ENCODE data around the gene ZNF507.
"Not testable (repeated sequence)": the region's sequence is repeated elsewhere in the genome, so short reads cannot be mapped to it uniquely, and the experiment has no call there.

Gene ZNF507

DNA sequence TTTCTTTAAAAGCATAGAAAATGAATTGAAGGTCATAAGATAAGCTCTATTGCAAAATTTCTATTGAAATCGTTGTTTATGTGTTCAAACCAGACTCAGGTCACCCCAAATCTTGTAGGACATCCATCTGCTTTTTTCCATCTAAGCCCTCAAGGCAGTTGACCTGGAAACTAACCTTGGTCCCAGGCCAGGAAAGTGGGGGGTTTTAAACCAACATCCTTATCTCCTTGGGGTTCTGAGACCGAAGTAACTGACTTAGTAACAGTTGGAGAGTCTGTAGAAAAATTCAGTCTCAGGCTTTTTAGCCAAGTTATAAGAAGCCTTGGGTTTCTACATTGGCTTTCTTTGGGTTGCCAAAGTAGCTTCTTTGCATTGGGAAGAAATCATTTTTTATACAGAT is 23.4 kb downstream of the ZNF507 start:
- DNase-seq (ENCODE audit: low read depth) = no peak

DNA sequence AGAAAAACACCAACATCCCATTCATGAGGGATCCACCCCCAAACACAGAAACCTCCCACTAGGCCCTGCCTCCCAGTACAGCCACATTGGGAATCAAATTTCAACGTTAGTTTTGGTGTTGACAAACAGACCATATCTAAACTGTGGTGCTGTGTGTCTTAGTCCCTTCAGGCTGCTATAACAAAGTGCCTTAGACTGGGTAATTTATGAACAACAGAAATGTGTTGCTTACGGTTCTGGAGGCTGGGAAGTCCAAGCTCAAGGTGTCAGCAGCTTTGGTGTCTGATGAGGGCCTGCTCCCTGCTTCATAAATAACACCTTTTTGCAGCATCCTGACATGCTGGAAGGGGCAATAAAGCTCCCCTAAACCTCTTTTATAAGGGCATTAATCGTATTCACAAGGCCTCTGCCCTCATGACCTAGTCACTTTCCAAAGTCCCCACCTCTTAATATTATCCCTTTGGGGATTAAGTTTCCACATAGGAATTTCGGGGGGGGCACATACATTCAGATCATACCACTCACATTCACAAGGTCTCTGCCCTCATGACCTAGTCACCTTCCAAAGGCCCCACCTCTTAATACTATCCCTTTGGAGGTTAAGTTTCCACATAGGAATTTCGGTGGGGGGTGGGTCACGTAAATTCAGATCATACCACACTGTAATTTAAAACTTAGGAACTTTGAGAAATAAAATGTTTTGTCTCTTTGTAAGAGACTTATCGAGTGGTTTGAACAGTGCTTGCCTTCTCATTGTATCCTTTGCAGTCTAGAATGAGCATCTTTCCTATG is 27.5 kb downstream of the ZNF507 start:
- DNase-seq (ENCODE audit: low read depth) = peak; percentile 66

DNA sequence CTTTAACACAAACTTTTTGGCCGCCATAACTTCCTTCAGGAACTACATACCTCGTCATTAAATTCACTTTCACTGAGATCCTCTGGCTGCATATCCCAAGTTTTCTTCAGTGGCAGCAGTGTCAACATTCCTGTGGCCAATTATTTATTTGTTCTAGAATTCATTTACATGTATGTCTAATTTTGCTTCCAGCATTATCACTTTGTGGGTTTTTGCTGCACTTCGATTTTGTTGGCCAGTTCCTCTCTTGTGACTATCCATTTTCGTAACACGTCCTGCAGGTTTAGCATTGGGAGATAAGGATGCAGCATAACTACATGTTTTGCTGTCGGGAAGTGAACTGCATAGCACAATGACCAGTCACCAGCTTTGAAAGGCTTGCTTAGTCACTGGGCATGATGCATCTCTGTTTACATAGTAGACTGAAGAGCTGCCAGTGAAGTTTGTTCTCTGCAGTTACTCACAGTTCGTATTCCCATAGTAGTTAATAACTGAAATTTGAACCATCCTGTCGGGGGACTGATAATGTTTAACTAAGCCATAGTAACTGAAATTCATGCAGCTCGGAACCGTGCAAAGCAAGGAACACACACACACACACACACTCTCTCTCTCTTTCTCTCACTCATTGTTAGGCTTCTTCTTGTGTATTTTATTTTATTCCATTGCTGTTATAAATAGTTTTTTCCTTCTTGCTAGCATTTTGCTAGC is 28.3 kb downstream of the ZNF507 start:
- DNase-seq (ENCODE audit: low read depth) = peak; percentile 98

DNA sequence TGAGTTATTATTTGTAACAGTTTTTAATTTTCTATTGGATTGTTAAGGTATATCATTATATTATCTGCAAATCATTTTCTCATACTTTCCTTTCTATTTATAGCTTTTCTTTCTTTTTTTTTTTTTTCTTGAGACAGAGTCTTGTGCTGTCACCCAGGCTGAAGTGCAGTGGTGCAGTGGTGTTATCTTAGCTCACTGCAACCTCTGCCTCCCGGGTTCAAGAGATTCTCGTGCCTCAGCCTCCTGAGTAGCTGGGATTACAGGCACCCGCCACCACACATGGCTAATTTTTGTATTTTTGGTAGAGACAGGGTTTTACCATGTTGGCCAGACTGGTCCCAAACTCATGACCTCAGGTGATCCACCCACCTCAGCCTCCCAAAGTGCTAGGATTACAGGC is 29.0 kb downstream of the ZNF507 start:
- not testable (repeated sequence) for DNase-seq (ENCODE audit: low read depth)

DNA sequence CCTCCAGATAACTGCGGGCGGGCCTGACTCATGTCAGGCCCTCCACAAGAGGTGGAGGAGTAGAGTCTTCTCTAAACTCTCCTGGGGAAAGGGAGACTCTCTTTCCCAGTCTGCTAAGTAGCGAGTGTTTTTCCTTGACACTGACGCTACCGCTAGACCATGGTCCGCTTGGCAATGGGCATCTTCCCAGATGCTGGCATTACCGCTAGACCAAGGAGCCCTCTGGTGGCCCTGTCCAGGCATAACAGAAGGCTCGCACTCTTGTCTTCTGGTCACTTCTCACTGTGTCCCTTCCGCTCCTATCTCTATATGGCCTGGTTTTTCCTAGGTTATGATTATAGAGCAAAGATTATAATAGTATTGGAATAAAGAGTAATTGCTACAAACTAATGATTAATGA is 31.7 kb downstream of the ZNF507 start:
- DNase-seq (ENCODE audit: low read depth) = peak; percentile 16

DNA sequence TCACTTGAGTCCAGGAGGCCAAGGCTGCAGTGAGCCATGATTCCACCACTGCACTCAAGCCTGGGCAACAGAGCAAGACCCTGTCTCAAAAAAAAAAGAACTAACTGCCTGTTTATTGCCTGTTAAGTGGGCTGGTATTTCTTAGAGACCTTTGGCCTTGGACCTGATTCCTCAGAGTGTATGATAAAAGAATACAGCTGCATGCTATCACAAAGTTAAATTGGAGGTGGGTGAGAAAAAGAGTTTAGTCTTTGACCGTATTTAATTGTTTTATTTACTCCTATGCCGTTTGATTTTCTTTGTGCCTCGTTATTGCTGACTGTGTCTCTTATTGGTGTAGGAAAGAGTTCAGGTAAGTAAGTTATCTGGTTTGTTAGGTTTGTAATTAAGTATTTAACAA is 34.9 kb downstream of the ZNF507 start:
- DNase-seq (ENCODE audit: low read depth) = no peak

DNA sequence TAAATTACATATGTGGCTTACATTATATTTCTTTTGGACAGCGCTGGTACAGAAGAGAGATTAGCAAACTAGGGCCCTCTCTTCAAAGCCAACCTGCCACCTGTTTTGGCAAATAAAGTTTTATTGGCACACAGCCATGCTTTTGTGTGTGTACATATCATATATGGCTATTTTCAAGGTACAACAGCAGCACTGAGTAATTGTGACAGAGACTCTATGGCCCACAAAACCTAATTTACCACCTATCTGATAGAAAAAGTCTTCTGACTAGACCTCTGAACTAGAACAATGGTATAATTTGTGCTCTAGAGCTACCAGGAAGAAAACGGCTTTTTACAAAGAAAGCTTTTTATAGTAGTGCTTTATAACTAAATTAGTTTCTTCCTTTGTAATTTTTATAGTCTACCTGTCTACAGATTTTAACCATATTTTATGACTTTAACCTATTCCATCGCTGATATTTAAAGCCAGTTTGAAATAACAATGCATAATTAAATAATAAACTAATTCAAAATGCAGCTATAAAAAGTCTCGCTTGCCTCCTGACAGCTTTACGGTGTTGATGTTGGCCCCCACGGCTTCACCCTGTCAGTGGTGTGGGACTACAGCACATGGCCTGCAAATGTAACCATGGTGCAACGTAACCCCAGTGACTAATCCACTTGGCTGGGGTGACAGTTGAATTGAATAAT is 42.4 kb downstream of the ZNF507 start:
- DNase-seq (ENCODE audit: low read depth) = peak; percentile 42

DNA sequence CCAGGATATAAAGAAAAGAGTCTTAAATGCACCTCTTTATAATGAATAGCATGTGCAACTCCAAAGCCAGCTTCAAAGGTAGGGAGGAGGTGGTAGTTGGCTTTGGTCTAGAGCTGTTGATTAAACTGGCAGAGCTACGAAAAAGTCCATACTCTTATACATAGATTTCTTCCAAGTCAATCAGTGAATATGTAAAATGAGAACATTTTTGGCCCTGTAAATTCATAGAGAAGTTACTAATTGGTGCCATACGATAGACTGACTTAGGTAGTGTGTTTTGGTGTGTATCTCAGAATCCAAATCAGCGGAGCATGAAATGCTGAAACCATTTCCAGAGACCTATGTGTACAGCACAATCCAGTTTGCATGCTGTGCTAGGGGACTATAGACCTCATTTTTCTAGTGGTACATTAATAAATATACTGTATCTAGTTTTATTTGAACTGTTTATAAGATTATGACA is 43.0 kb downstream of the ZNF507 start:
- no peak for DNase-seq (ENCODE audit: low read depth)

DNA sequence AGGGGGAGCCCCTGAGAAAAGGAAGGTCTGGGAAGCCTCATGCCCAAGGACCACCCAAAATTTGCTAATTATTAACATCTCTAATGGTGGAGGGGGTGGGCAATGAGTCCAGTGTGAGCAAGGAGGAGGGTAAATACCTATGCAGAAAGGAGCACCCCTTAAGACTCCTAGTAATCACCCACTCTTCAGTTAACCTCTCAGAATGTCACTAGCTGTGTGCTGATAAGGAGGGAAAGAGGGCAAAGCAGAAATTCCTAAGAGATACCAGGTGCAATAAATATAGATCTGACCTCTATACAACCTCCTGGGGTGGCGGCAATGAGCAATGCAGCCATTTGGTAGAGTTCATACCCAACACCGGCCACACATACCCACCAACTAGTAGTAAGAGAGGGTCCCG is 47.5 kb downstream of the ZNF507 start:
- no peak for DNase-seq (ENCODE audit: low read depth)

DNA sequence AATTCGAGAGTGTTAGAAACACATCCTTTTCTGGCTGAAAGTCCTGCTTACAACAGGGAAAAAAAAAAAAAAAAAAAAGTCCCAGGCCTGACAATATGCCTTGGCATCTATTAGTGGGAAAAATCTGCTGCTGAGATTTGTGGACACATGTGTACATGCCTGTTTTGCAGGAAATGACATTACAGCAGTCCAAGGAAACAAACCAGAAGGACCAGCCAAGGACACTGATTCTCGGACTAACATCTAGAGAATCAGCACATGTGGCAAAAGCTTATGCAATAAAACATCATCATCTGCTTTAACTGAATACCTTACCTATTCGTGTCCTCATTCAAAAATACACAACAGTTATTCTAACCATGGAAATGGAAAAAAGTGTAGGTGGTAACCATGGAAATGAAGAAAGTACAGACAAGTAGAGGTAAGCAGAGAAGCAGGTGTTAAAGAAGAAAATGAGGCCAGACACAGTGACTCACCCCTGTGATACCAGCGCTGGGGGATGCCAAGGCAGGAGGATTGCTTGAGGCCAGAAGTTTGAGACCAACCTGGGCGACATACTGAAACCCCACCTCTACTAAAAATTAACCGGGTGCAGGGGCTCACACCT is 50.7 kb downstream of the ZNF507 start:
- no peak for DNase-seq (ENCODE audit: low read depth)

DNA sequence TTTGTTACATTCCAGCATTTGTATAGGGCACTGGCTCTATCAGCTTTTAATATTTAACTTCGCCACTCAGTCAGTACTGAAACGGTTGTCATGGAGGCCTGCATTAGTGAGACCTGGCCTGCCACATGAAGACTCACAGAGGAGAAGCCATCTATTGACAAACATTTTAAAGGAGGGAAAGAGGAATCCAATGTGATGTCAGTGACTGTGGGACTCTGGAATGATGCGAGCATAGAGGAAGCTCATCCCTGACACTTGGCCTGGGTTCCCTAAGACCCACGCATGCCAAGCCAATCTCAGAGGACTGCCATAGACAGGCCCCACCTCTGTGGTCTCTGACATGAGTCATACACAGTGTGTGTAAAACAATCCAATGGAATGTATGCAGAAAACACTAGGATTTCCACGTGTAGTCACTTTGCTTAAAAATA is 52.3 kb downstream of the ZNF507 start:
- peak; percentile 79 for DNase-seq (ENCODE audit: low read depth)

DNA sequence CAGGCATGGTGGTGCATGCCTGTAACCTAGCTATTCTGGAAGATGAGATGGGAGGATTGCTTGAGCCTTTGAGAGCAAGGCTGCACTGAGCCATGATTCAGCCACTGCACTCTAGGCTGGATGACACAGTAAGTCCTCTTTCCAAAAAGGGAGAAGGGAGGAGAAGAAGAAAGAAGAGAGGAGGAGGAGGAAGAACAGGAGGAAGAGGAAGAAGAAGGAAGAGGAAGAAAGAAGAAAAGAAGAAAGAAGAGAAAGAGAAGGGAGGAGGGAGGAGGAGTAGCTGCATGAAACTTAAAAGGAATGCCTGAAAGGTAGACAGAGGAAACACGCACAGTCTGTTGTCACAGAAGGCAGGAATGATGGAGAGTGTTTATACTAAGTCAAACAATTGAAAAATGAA is 56.6 kb downstream of the ZNF507 start:
- no peak for DNase-seq (ENCODE audit: low read depth)

DNA sequence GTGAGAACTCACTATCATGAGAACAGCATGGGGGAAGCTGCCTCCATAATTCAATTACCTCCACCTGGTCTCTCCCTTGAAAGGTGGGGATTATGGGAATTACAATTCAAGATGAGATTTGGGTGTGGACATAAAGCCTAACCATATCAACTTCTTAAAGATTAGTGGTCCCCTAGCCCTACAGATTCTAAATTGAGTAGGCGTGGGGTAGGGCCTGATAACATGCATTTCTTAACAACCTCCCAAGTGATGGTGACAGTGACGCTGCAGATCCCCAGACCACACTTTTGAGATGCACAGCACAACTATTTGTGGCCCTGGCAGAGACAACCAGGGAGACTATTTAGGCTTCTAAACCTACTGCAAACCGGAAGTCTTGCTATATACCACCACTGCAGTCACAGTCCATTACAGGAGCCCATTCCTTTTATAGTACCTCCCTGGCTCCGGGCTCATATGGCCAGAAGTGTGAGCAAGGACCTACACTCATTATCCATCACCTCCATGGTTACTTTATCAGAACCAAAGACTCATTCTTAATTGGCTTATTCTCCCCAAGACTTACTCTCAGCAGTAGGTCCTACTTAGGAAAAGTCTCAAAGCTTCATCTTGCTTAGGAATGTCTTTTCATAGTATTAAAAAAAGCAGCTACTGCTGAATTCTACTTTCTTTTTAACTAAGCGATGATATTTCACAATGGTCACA is 58.0 kb downstream of the ZNF507 start:
- DNase-seq (ENCODE audit: low read depth) = no peak

DNA sequence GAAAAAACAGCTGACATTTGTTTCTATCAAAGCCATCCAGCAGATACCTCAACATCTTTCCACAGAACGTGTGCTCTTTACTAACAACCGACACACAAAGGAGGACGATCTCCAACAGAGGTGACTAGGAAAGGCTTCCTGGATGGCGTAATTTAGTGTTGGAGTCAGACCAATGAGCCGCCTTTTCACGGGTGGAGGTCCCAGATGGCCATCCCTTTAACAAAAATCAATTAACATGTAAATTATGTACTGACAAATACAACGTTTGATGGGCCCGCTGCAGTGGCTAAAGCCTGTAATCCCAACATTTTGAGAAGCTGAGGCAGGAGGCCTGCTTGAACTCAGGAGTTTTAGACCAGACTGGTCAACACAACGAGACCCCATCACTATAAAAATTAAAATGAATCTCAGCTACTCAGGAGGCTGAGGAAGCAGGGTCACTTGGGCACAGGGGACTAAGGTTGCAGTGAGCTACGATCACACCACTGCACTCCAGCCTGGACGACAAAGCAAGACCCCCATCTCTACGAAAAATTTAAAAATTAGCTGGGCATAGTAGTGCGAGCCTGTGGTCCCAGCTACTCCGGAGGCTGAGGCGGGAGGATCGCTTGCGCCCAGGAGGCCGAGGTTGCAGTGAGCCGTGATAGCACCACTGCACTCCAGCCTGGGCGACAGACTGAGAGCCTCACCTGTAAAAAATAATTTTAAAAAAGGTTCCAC is 59.0 kb downstream of the ZNF507 start:
- peak; percentile 3 for DNase-seq (ENCODE audit: low read depth)

DNA sequence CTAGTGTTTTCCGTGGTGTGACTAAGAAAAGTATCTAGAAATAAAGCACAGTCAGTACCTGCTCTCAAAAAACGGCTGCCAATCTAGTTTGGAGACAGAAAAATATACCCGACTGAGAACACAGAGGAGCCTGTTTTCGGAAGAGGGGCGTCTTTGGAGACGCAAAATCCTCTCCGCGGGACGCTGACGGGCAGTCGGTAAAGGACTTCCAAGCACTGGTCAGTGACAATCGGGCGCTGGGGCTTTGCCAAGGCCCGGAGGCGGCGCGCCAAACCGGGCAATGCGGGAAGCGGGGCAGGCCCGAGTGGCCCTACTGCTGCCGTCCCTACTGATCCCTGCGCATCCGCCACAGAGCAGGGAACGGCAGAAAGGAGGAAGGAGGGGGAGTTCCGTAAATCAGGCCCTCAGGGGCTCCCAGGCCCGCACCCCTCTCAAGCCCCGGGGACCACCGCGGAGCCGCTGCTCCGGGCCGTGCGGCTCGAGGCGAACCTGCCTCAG is 59.6 kb downstream of the ZNF507 start:
- peak; percentile 50 for DNase-seq (ENCODE audit: low read depth)

DNA sequence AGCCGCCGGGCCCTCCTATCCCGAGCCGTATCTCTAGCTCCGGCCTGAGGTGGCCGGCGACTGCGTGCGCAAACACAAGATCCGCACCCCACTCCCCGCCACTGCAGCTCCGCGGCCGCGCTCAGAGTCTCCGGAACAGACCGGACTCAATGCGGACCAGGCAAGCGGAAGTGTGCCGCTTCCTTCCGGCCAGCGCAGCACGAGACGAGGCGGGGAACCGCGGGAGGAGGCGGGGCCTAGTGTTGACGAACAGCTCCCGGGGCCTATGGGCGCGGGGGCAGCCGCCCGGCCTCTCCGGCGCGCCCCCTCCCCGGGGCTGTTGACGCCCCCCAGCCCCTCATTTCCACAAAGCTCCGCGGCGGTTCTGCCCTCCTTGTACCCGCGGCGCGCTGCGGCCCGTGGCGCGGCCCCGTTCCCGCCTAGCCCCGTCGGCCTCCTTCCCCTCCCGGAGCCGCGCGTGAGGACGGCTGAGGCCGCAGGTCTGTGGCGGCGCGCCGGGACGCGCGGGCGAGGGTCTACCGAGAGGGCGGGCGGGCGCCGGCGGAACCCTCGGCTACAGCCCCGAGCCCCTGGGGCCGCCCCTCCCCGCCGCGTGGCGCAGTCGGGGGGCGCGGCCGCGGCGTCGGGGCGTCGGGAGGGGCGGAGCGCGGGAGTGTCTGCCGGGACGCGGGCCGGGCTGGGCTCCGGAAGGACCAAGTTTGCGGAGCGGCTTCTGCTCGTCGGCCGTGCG is 60.2 kb downstream of the ZNF507 start, which contains the start of gene DPY19L3:
DPY19L3 (plus strand) TSS at position 340 of the 730 bp plus-strand sequence. CDS start 2,484 bp downstream, outside the sequence.
- DNase-seq (ENCODE audit: low read depth) = peak; percentile 92

DNA sequence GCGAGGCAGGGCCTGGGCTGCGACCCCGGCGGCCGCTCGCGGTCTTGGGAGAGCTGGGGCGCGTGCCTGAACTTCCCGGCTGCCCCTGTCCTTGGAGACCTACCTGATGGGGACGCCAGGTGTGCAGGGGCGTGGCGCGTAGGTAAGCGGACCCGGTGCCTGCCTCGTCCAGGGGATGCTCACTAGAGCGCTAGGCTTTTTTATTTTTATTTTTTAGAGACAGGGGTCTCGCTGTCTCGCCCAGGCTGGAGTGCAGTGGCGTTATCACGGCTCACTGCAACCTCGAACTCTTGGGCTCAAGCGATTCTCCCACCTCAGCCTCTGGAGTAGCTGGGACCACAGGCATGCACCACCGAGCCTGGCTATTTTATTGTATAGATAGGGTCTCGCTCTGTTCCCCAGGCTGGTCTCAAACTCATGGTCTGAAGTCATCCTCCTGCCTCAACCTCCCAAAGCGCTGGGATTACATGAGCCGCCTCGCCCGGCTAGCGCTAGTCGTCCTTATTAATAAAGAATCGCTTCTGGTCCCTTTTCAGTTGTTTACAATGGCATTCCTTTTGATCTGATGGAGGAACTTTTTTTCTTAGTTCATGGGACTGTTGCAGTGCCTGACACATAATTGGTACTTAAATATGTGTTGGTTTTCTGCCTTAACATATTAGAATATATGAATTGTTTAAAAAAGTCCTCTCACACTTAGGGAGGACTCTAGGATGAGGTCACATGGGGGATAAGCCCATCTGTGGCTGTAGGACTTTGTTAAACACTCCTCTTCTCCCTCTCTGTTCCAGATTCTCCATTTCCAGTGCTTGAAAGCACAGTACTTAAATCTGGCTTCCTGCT is 61.0 kb downstream of the ZNF507 start:
- DNase-seq (ENCODE audit: low read depth) = peak; percentile 15

DNA sequence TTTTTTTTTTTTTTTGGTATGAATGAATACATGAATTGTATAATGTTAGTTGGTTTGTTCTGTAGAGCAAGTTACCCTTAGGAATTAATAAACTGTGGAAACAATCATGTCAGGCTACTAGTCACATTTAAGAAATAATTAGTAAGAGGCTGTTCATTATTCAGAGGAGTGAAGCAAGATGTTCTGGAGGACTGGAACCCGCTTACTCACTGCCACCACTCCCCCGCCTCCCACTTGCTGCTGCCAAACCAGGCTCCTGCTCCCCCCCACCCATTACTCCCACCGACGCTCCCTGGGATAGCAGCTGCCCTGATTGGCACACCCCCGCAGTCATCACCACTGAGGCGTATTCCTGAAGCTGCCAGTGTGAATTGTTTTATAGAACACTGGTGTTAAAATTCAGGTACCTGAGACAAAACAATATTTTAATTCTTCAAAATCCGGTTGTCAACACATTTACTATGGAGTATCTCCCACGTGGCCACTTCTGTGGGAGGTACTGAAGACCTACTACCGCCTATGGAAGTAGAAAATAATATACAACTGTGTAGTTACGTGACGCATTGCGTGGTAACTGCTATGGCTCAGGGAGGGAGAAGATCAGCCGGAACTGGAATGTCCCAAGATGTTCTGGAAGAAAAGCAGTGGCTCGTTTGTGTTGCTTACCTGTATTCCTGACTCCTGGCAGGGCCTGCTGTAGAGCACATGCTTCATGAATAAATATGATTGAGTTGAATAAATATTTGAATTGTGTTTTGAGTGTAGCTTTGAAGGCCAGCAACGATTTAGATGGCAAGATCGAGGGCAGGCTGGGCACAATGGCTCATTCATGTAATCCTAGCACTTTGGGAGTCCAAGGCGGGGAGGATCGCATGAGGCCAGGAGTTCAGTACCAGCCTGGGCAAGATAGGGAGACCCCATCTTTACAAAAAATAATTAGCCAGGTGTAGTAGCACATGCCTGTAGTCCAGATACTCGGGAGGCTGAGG is 61.9 kb downstream of the ZNF507 start:
- peak; percentile 17 for DNase-seq (ENCODE audit: low read depth)

Data from ELR (cell line).